PC-9 (cell line): Measurements from ENCODE around the gene BRIX1.

Experiments used
- EZH2 ChIP-seq: fragments of 200-600 bp; sonication (generic); IDR thresholded peaks from 2 replicates; pipeline ENCODE4 v1.8.0; 2017; ENCODE audit warnings: antibody characterized with exemption, low read depth
- TF ChIP-seq, protein P1 (sequence below): fragments of 200-600 bp; sonication (generic); conservative IDR thresholded peaks from 2 replicates; pipeline ENCODE4 v1.6.1; 2017; ENCODE audit warnings: mixed run types, antibody characterized with exemption, mild to moderate bottlenecking, moderate library complexity

DNA sequence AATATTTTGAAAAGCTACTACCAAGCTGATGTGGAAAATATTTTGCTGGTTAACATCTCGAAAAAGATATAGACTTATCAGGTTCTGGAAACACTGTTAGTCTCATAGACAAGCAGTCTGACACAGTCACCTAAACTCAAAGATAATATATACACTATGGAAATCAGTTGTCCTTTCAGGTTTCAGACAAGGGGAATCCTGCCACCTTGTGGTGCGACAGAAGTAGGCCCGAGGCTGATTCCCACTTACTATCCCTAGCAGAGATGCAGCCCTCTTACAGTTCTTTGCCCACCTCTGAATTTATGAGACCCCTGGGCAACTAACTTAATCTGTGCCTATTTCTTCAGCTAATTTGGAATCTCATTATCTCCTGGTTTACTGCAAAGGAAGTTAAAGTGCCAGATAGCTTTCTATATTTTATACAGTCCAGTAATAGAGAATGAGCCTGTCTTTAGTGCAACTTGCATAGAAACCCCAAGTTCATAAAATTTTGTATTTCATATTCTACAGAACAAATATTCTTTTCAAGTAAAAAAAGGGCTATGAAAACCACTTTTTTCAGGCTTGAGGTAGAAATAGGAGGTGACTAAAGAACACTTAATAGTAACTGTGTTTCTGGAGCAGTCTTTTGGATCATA, 17.1 kb upstream of the BRIX1 start:
- TF ChIP-seq, protein P1, sequence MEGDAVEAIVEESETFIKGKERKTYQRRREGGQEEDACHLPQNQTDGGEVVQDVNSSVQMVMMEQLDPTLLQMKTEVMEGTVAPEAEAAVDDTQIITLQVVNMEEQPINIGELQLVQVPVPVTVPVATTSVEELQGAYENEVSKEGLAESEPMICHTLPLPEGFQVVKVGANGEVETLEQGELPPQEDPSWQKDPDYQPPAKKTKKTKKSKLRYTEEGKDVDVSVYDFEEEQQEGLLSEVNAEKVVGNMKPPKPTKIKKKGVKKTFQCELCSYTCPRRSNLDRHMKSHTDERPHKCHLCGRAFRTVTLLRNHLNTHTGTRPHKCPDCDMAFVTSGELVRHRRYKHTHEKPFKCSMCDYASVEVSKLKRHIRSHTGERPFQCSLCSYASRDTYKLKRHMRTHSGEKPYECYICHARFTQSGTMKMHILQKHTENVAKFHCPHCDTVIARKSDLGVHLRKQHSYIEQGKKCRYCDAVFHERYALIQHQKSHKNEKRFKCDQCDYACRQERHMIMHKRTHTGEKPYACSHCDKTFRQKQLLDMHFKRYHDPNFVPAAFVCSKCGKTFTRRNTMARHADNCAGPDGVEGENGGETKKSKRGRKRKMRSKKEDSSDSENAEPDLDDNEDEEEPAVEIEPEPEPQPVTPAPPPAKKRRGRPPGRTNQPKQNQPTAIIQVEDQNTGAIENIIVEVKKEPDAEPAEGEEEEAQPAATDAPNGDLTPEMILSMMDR: peak; percentile 98
- no peak for TF ChIP-seq EZH2
